HG03575 (cell line): ENCODE measurements around the gene IDH2.
"Not testable (repeated sequence)": the region's sequence is repeated elsewhere in the genome, so short reads cannot be mapped to it uniquely, and the experiment has no call there.

ENCODE experiments used
- ATAC-seq: cut with Tn5 transposase; IDR thresholded peaks from one replicate; pipeline ENCODE4 v1.9.1; 2021; ENCODE audit not compliant: unreplicated experiment, insufficient number of reproducible peaks, low FRiP score; ENCODE audit errors: extremely low read depth

The IDH2 gene

GRCh38 chr15:90071220-90071807 lies 31.0 kb downstream of the IDH2 start:
- ATAC-seq = no peak

- ATAC-seq = not testable (repeated sequence)
Observed at GRCh38 chr15:90070623-90071022, 31.6 kb downstream of the IDH2 start.

GRCh38 chr15:90067953-90068606 lies 34.2 kb downstream of the IDH2 start:
- no peak for ATAC-seq

GRCh38 chr15:90067181-90067952 lies 34.9 kb downstream of the IDH2 start:
- ATAC-seq = no peak

GRCh38 chr15:90065682-90066049 lies 36.6 kb downstream of the IDH2 start:
- ATAC-seq = no peak

GRCh38 chr15:90064911-90065681 lies 37.2 kb downstream of the IDH2 start:
- no peak for ATAC-seq

GRCh38 chr15:90063770-90064247 lies 38.5 kb downstream of the IDH2 start:
- ATAC-seq = no peak

- no peak for ATAC-seq
Observed at GRCh38 chr15:90062973-90063769, 39.1 kb downstream of the IDH2 start.

GRCh38 chr15:90062462-90062932 lies 39.8 kb downstream of the IDH2 start:
- no peak for ATAC-seq

- no peak for ATAC-seq
Observed at GRCh38 chr15:90062023-90062442, 40.2 kb downstream of the IDH2 start.

- ATAC-seq = no peak
Observed at GRCh38 chr15:90060797-90061196, 41.5 kb downstream of the IDH2 start.

- peak; percentile 78 for ATAC-seq
Observed at GRCh38 chr15:90059208-90059985, 42.9 kb downstream of the IDH2 start.

- ATAC-seq = no peak
Observed at GRCh38 chr15:90058775-90059174, 43.5 kb downstream of the IDH2 start.

GRCh38 chr15:90058308-90058707 lies 44.0 kb downstream of the IDH2 start:
- ATAC-seq = no peak

GRCh38 chr15:90056529-90056928 lies 45.7 kb downstream of the IDH2 start:
- no peak for ATAC-seq

- ATAC-seq = no peak
Observed at GRCh38 chr15:90055182-90055581, 47.1 kb downstream of the IDH2 start.

- no peak for ATAC-seq
Observed at GRCh38 chr15:90054618-90055097, 47.6 kb downstream of the IDH2 start.
